Adrenal gland (tissue), 5 donors: Measurements from ENCODE around the gene SLC4A5.

Experiments used
- POLR2A ChIP-seq, 2 donors: fragments of 450-650 bp; IDR thresholded peaks; one replicate each; pipeline ENCODE4 v1.6.1; 2017; ENCODE audit warnings: antibody characterized with exemption in 2 of 2, mild to moderate bottlenecking in 2 of 2, moderate library complexity in 1 of 2
- TF ChIP-seq, protein P1 (sequence below), 6 experiments: fragments of 450-650 bp in 4 of 6; fragments of 200-600 bp in 2 of 6; sonication (generic) in 1 of 6; IDR thresholded peaks; 1 replicate in 5 of 6; 2 replicates in 1 of 6; pipeline versions ENCODE4 v1.5.1 to v1.8.0; 2016 to 2021; ENCODE audit warnings: antibody characterized with exemption in 6 of 6, mild to moderate bottlenecking in 2 of 6, moderate library complexity in 1 of 6
- donor health status: DM: no; HTN: no; CAD: no.

DNA sequence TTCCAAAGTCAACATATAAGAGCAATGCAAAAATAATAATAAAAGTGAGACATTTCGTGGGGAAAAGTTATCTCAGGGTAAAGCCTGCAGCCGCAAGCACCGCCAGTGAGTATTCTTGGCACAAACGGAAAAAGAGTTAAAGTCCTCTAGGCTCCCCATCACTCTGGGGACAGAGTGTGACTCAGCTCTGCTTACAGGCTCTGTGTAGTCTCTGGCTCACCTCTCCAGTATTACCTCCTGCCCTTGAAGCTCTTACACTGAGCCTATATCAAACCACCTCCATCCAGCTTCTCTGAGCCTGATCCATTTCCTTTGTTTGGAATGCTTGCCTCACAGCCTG lies 89.3 kb downstream of the SLC4A5 start:
- TF ChIP-seq, protein P1, sequence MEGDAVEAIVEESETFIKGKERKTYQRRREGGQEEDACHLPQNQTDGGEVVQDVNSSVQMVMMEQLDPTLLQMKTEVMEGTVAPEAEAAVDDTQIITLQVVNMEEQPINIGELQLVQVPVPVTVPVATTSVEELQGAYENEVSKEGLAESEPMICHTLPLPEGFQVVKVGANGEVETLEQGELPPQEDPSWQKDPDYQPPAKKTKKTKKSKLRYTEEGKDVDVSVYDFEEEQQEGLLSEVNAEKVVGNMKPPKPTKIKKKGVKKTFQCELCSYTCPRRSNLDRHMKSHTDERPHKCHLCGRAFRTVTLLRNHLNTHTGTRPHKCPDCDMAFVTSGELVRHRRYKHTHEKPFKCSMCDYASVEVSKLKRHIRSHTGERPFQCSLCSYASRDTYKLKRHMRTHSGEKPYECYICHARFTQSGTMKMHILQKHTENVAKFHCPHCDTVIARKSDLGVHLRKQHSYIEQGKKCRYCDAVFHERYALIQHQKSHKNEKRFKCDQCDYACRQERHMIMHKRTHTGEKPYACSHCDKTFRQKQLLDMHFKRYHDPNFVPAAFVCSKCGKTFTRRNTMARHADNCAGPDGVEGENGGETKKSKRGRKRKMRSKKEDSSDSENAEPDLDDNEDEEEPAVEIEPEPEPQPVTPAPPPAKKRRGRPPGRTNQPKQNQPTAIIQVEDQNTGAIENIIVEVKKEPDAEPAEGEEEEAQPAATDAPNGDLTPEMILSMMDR (IDR thresholded peaks at IDR 0.05), result no peak
- TF ChIP-seq POLR2A (IDR thresholded peaks at IDR 0.05), result no peak
